ENCODE results near the gene CCDC47. TPM values are rescaled to one million over a fixed set of nuclear protein-coding genes. Genes with fewer than 3 reads are reported as not detected.

The CCDC47 gene
- total and polyA plus RNA-seq, 2 donors (not counting 1 experiment from before 2014, with no cell fraction given) = 7.4 to 39.7 TPM

GRCh38 chr17:63698381-63698885 lies 75.0 kb downstream of the CCDC47 start:
- Mint-ChIP-seq H3K9me3 (ENCODE audit: insufficient read depth) (no peaks in the 10 kb centered on the region), H3K4me1 (peaks cover 67% of the 10 kb centered on the region), H3K27me3 (no peaks in the 10 kb centered on the region), H3K27ac (peak overlapping the region; percentile 98), H3K4me3 (peak overlapping the region; percentile 94)
- H3K9me3 ChIP-seq (ENCODE audit: control extremely low read depth in 1 of 3, control insufficient read depth in 2 of 3, insufficient read depth in 1 of 3, low read length in 2 of 3) = peaks cover 0 to 6% (median 0%) of the 10 kb centered on the region in 3 donors
- H3K27me3 ChIP-seq (replicated peaks in 1 of 4; ENCODE audit: control extremely low read depth in 1 of 4, control insufficient read depth in 3 of 4, insufficient read depth in 4 of 4, low read length in 3 of 4) = no peaks in the 10 kb centered on the region
- intact Hi-C loops (cut with micrococcal nuclease) = loop anchor here (1.0 to 5.0 kb wide), 3 partner anchors 12 to 271 kb away; partner anchors contain the start of gene CYB561
- peaks cover 0 to 47% of the 10 kb centered on the region in 2 experiments for H3K36me3 ChIP-seq (replicated peaks in 1 of 2; ENCODE audit: control extremely low read depth in 1 of 2, control insufficient read depth in 1 of 2, extremely low read depth in 1 of 2, insufficient read depth in 2 of 2, low read length in 1 of 2)
- peaks cover 57% of the 10 kb centered on the region for H4K20me1 ChIP-seq (ENCODE audit: control insufficient read depth, insufficient read depth, low read length, poor library complexity, severe bottlenecking)
- TF ChIP-seq CTCF (IDR thresholded peaks at IDR 0.05) (no peak), EZH2 (IDR thresholded peaks at IDR 0.05; ENCODE audit: borderline replicate concordance, insufficient read depth, low read depth, low read length, poor library complexity, severe bottlenecking) (no peak)
- ChIA-PET CTCF (interaction anchor here (0.6 to 4.0 kb wide), 18 partner anchors 7 to 248 kb away, joined by 3 to 82 read pairs (median 4); partner anchors contain the start of genes CCDC47 and DDX42), POLR2A (interaction anchor here (0.6 to 10.6 kb wide), 13 partner anchors 14 to 145 kb away, joined by 3 to 113 read pairs (median 5); partner anchors contain the start of genes CCDC47, DDX42, FTSJ3 and MAP3K3)
- H2AFZ ChIP-seq (ENCODE audit: insufficient read depth, low read depth, low read length, poor library complexity, severe bottlenecking) = no peak overlapping the region
- H3K9ac ChIP-seq (ENCODE audit: low read length) = peak overlapping the region; percentile 93
- under 1% methylated on average over 20 of the region's 24 CpGs for WGBS (ENCODE audit: insufficient coverage)
- H3K4me3 ChIP-seq (ENCODE audit: control extremely low read depth in 1 of 5, extremely low read depth in 1 of 5, insufficient read depth in 1 of 5, low read depth in 2 of 5, low read length in 4 of 5) = peak overlapping the region; percentile 70 to 100 (median 96)
- ATAC-seq (ENCODE audit: low read depth) (no peak), DNase-seq (no peak)
- H3K4me1 ChIP-seq (ENCODE audit: control insufficient read depth in 2 of 2, insufficient read depth in 2 of 2, low read length in 2 of 2) = peaks cover 62 to 70% of the 10 kb centered on the region in 2 donors
- H3K27ac ChIP-seq (ENCODE audit: low read length in 2 of 2) = peak overlapping the region; percentile 82 to 95
- H3K79me2 ChIP-seq (ENCODE audit: control insufficient read depth, insufficient read depth, low read length) = peaks cover 58% of the 10 kb centered on the region
- H3K4me2 ChIP-seq (replicated peaks; ENCODE audit: low read depth, low read length, poor library complexity, severe bottlenecking) = peak overlapping the region; percentile 99

Measured in B cell (primary cell).